ENCODE measurements around the gene FNDC3B. TPM values are rescaled to one million over a fixed set of nuclear protein-coding genes. Genes with fewer than 3 reads are reported as not detected.

Gene FNDC3B
- total and polyA plus RNA-seq, 2 of the 8 experiments (the other 6 are each of a cell fraction or from before 2014, with no cell fraction given) = 14.1 to 44.4 TPM

DNA sequence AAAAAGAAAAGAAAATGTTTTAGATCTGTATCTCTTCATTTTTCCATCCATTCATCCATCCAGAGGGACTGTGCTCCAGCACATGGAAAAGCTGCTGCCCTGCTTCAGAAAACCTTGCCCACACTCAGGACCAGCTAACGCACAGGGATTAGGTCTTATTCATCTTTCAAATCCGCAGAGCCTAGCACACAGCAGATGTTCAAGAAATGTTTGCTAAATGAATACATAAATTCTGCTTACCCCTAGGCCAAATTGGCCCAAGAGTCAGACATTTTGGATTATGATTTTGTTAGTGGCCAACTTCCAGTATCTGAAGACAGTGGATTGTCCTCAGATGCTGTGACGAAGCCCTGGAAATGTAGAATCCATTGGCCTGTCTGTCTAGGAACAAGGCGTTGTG lies 337.5 kb downstream of the FNDC3B start:
- Histone ChIP-seq H3K79me2 (ENCODE audit: control insufficient read depth in 1 of 2, insufficient read depth in 2 of 2, low read length in 2 of 2) (no peaks in the 10 kb centered on the region), H2BK12ac (ENCODE audit: low read depth, low read length) (no peak overlapping the region), H3K18ac (ENCODE audit: extremely low read depth, low read length) (no peak overlapping the region), H2AK5ac (ENCODE audit: low read depth, low read length) (no peak overlapping the region), H3K4me1 (replicated peaks in 1 of 4; ENCODE audit: control insufficient read depth in 3 of 4, insufficient read depth in 4 of 4, low read length in 3 of 4) (no peaks in the 10 kb centered on the region), H2BK20ac (ENCODE audit: low read length) (no peak overlapping the region), H3K4ac (replicated peaks; ENCODE audit: insufficient read length, low read depth, low read length) (no peak overlapping the region), H2BK120ac (replicated peaks; ENCODE audit: low read depth, low read length) (no peak overlapping the region), H3K9me3 (ENCODE audit: insufficient read depth in 2 of 2, low read depth in 1 of 2, low read length in 1 of 2) (peaks cover 11 to 12% of the 10 kb centered on the region in 2 experiments; a peak in 3 of 4 replicates), H3K23ac (ENCODE audit: insufficient read length) (no peak overlapping the region), H3K14ac (ENCODE audit: insufficient read length) (no peak overlapping the region), H3K23me2 (ENCODE audit: low read depth, low read length) (no peaks in the 10 kb centered on the region), H4K20me1 (replicated peaks in 1 of 2; ENCODE audit: control insufficient read depth in 1 of 2, insufficient read depth in 2 of 2, low read length in 2 of 2) (no peaks in the 10 kb centered on the region), H3K27ac (ENCODE audit: low read depth, low read length) (no peak overlapping the region), H3K9ac (replicated peaks in 1 of 4; ENCODE audit: extremely low read depth in 1 of 4, low read depth in 3 of 4, low read length in 3 of 4) (no peak overlapping the region), H3K4me2 (ENCODE audit: insufficient read depth in 1 of 2, low read depth in 2 of 2, low read length in 2 of 2) (no peak overlapping the region), H3K79me1 (ENCODE audit: low read depth, low read length) (no peaks in the 10 kb centered on the region), H4K91ac (replicated peaks; ENCODE audit: insufficient read length, low read length) (no peak overlapping the region), H2AFZ (ENCODE audit: low read length) (no peak overlapping the region), H4K5ac (ENCODE audit: insufficient read length, low read depth, low read length) (no peak overlapping the region), H3K27me3 (replicated peaks in 1 of 4; ENCODE audit: control insufficient read depth in 3 of 4, extremely low read depth in 1 of 4, insufficient read depth in 3 of 4, low read length in 3 of 4) (no peaks in the 10 kb centered on the region), H3K4me3 (ENCODE audit: extremely low read depth in 1 of 4, insufficient read depth in 2 of 4, low read depth in 3 of 4, low read length in 4 of 4) (no peak overlapping the region), H4K8ac (ENCODE audit: extremely low read depth, insufficient read depth, low read length) (no peak overlapping the region), H3K56ac (replicated peaks; ENCODE audit: insufficient read length, low read depth, low read length) (no peak overlapping the region), H3K36me3 (ENCODE audit: control insufficient read depth in 2 of 4, insufficient read depth in 4 of 4, low read length in 3 of 4) (peaks cover 14 to 37% (median 30%) of the 10 kb centered on the region in 4 experiments), H2BK15ac (ENCODE audit: low read length) (no peak overlapping the region), H2BK5ac (ENCODE audit: low read depth, low read length) (no peak overlapping the region)
- ChIA-PET POLR2A (ENCODE audit: partially characterized antibody) (no interaction called here), CTCF (ENCODE audit: partially characterized antibody) (interaction anchor here (1.7 kb wide), 1 partner anchor 84 kb away, joined by 6 read pairs; no protein-coding TSS in a partner anchor)
- WGBS, 2 experiments (ENCODE audit: extremely low coverage in 1 of 2, insufficient coverage in 1 of 2, insufficient read length in 1 of 2, insufficient replicate concordance in 2 of 2, low coverage in 1 of 2, low lambda C conversion rate in 2 of 2, missing lambda C conversion rate in 1 of 2) = 92% methylated on average over 4 of the region's 4 CpGs; no CpG with 5 or more reads in 1 of the 2 experiments
- no peak for FAIRE-seq
- DNase-seq (ENCODE audit: low read depth in 1 of 2, low spot score in 2 of 2) = no peak
- no peak for TF ChIP-seq TAF7 (optimal IDR thresholded peaks at IDR 0.05; ENCODE audit: borderline replicate concordance, low read depth, low read length)
- no peak for TF ChIP-seq ASH2L (IDR thresholded peaks at IDR 0.05; ENCODE audit: low read length)
- no peak for TF ChIP-seq FOSL1 (IDR thresholded peaks at IDR 0.05; ENCODE audit: insufficient read depth, low read depth, low read length)
- no peak for TF ChIP-seq RXRA (IDR thresholded peaks at IDR 0.05; ENCODE audit: insufficient read depth, low read depth, low read length)
- TF ChIP-seq CBX5 (IDR thresholded peaks at IDR 0.05; ENCODE audit: low read depth, low read length) = no peak
- no peak for TF ChIP-seq POLR2AphosphoS5 (IDR thresholded peaks at IDR 0.05; ENCODE audit: low read depth, low read length)
- no peak for TF ChIP-seq RAD21 (IDR thresholded peaks at IDR 0.05 in 1 of 2, conservative IDR thresholded peaks at IDR 0.05 in 1 of 2; ENCODE audit: low read depth in 2 of 2, low read length in 2 of 2)
- no peak for TF ChIP-seq MAFK (IDR thresholded peaks at IDR 0.05; ENCODE audit: low read depth, low read length)
- TF ChIP-seq, protein P1, sequence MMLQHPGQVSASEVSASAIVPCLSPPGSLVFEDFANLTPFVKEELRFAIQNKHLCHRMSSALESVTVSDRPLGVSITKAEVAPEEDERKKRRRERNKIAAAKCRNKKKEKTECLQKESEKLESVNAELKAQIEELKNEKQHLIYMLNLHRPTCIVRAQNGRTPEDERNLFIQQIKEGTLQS (IDR thresholded peaks at IDR 0.05; ENCODE audit: insufficient read depth, low read depth, low read length) = no peak
- TF ChIP-seq, protein P2, sequence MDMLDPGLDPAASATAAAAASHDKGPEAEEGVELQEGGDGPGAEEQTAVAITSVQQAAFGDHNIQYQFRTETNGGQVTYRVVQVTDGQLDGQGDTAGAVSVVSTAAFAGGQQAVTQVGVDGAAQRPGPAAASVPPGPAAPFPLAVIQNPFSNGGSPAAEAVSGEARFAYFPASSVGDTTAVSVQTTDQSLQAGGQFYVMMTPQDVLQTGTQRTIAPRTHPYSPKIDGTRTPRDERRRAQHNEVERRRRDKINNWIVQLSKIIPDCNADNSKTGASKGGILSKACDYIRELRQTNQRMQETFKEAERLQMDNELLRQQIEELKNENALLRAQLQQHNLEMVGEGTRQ (IDR thresholded peaks at IDR 0.05; ENCODE audit: low read length) = no peak
